K562 (cell line): ENCODE results near the gene MEAF6. TPM values are rescaled to one million over a fixed set of nuclear protein-coding genes. Genes with fewer than 3 reads are reported as not detected.

Experiments used
- BRCA1 ChIP-seq, 2 experiments: fragments of 450-650 bp in 1 of 2; sonication (generic) in 1 of 2; formaldehyde crosslinking in 1 of 2; IDR thresholded peaks; 2 replicates each; pipeline versions ENCODE4 v1.5.0 to v1.6.1; 2017 to 2020; ENCODE audit warnings: mild to moderate bottlenecking in 1 of 2, missing genetic modification reagents in 1 of 2
- CBFA2T2 ChIP-seq: fragments of 450-650 bp; conservative IDR thresholded peaks from 2 replicates; pipeline ENCODE4 v1.6.1; 2017; ENCODE audit warnings: mild to moderate bottlenecking
- E2F5 ChIP-seq: sonication (generic); formaldehyde crosslinking; IDR thresholded peaks from 2 replicates; pipeline ENCODE4 v1.8.0; 2022; ENCODE audit warnings: mild to moderate bottlenecking, missing genetic modification reagents
- ERF ChIP-seq: fragments of 450-650 bp; formaldehyde crosslinking; IDR thresholded peaks from 2 replicates; pipeline ENCODE4 v1.4.0; 2020; ENCODE audit warnings: mild to moderate bottlenecking, mixed read lengths
- FOS ChIP-seq: IDR thresholded peaks from 3 replicates; pipeline ENCODE4 v1.6.1; 2011; ENCODE audit not compliant: insufficient read length; ENCODE audit errors: extremely low read depth
- FOXJ3 ChIP-seq: sonication (generic); formaldehyde crosslinking; IDR thresholded peaks from 2 replicates; pipeline ENCODE4 v1.4.0; 2020; ENCODE audit warnings: mild to moderate bottlenecking, missing genetic modification reagents
- FOXK1 ChIP-seq: sonication (generic); formaldehyde crosslinking; IDR thresholded peaks from 2 replicates; pipeline ENCODE4 v1.8.0; 2022; ENCODE audit warnings: missing genetic modification reagents, mild to moderate bottlenecking, borderline replicate concordance
- GABPA ChIP-seq: fragments of 200-800 bp; sonication (Bioruptor generic); conservative IDR thresholded peaks from 2 replicates; pipeline ENCODE4 v1.6.1; 2016; ENCODE audit warnings: low read depth, missing genetic modification characterization, missing compliant biosample characterization
- HMBOX1 ChIP-seq: sonication (generic); IDR thresholded peaks from 2 replicates; pipeline ENCODE4 v1.6.1; 2016
- JUNB ChIP-seq: fragments of 450-650 bp; formaldehyde crosslinking; conservative IDR thresholded peaks from 2 replicates; pipeline ENCODE4 v1.4.0; 2020; ENCODE audit warnings: mild to moderate bottlenecking
- MAFK ChIP-seq: IDR thresholded peaks from 2 replicates; pipeline ENCODE4 v1.6.1; 2011; ENCODE audit warnings: low read length, improper control_type of control experiment
- NFIC ChIP-seq: fragments of 450-650 bp; IDR thresholded peaks from 2 replicates; pipeline ENCODE4 v1.6.1; 2017; ENCODE audit warnings: mild to moderate bottlenecking, inconsistent platforms
- PKNOX1 ChIP-seq: fragments of 450-650 bp; IDR thresholded peaks from 2 replicates; pipeline ENCODE4 v1.6.1; 2016
- PURB ChIP-seq: sonication (generic); formaldehyde crosslinking; IDR thresholded peaks from 2 replicates; pipeline ENCODE4 v1.9.0; 2021; ENCODE audit warnings: low read depth, mild to moderate bottlenecking, missing genetic modification reagents
- SMARCA5 ChIP-seq: fragments of 450-650 bp; IDR thresholded peaks from 2 replicates; pipeline ENCODE4 v1.6.1; 2016
- STAG1 ChIP-seq: sonication (generic); formaldehyde crosslinking; IDR thresholded peaks from 2 replicates; pipeline ENCODE4 v1.5.0; 2020; ENCODE audit warnings: missing genetic modification reagents, borderline replicate concordance
- TEAD4 ChIP-seq, 2 experiments: sonication (generic) in 1 of 2; formaldehyde crosslinking in 1 of 2; IDR thresholded peaks; 2 replicates each; pipeline versions ENCODE4 v1.6.1 to v1.8.0; 2012 to 2022; ENCODE audit warnings: borderline replicate concordance in 1 of 2, inconsistent platforms in 1 of 2, low read length in 1 of 2, mild to moderate bottlenecking in 1 of 2, missing genetic modification reagents in 1 of 2
- ZNF551 ChIP-seq: fragments of 250-450 bp; sonication (Bioruptor Pico); IDR thresholded peaks from 2 replicates; pipeline ENCODE4 v1.5.0; 2021; ENCODE audit warnings: mild to moderate bottlenecking, moderate library complexity
- ZNF609 ChIP-seq: sonication (generic); formaldehyde crosslinking; IDR thresholded peaks from 2 replicates; pipeline ENCODE4 v1.8.1; 2023; ENCODE audit warnings: missing genetic modification reagents, mild to moderate bottlenecking, borderline replicate concordance
- ZNF76 ChIP-seq: fragments of 250-450 bp; sonication (Bioruptor Pico); IDR thresholded peaks from 2 replicates; pipeline ENCODE4 v1.4.0; 2020; ENCODE audit warnings: mild to moderate bottlenecking, moderate library complexity, borderline replicate concordance
- polyA plus RNA-seq, 8 experiments: library from polyadenylated mRNA; depleted of rRNA in 4 of 8; stranded (reverse) in 5 of 8; unstranded in 3 of 8; fragments of >200 nt; fragmentation: Nextera tagmentation in 2 of 8; fragmentation: Illumina TruSeq in 1 of 8; extraction: Ambion mirVana in 2 of 8; extraction: Trizol in 1 of 8; gene quantifications; 2 replicates each; pipeline versions ENCODE4 v1.2.1 to v1.2.3, GENCODE V29; 2011 to 2014; ENCODE audit warnings: inconsistent platforms in 1 of 8, missing spikeins in 1 of 8
- total RNA-seq, 7 experiments: library from RNA; depleted of rRNA in 6 of 7; stranded (reverse); fragments of >200 nt in 6 of 7; fragmentation: Illumina TruSeq in 2 of 7; extraction: Trizol in 2 of 7; gene quantifications; 2 replicates each; pipeline versions ENCODE4 v1.2.1 to v1.2.3, GENCODE V29; 2011 to 2021; ENCODE audit warnings: low replicate concordance in 1 of 7

The MEAF6 gene
- total and polyA plus RNA-seq, 9 of the 15 experiments (the other 6 are each of a cell fraction or from before 2014, with no cell fraction given): 55.0 to 151 (median 92.3) TPM

- TF ChIP-seq E2F5 (CRISPR knock-in tag) (peak; percentile 74; the same call in 1 of the 2 replicates), ZNF609 (CRISPR knock-in tag) (peak; percentile 76; the same call in 1 of the 2 replicates), HMBOX1 (no peak), FOXK1 (CRISPR knock-in tag) (no peak), ZNF551 (no peak), GABPA (peak; percentile 65), FOXJ3 (no peak), TEAD4 (IDR thresholded peaks at IDR 0.05; ENCODE audit: low read length) (0 out of 2 replicates have a peak, but pooled peaks have one; percentile 21), TEAD4 (CRISPR knock-in tag; IDR thresholded peaks at IDR 0.05; ENCODE audit: borderline replicate concordance) (no peak), JUNB (no peak), BRCA1 (IDR thresholded peaks at IDR 0.05) (no peak), BRCA1 (CRISPR knock-in tag; IDR thresholded peaks at IDR 0.05) (peak; percentile 29; the same call in 1 of the 2 replicates), CBFA2T2 (no peak), SMARCA5 (no peak), PKNOX1 (no peak), MAFK (no peak; the same call in 1 of the 2 replicates), NFIC (0 out of 2 replicates have a peak, but pooled peaks have one; percentile 18), STAG1 (CRISPR knock-in tag) (peak; percentile 39; the same call in 1 of the 2 replicates), FOS (no peak), PURB (no peak), ERF (CRISPR knock-in tag) (no peak), ZNF76 (CRISPR knock-in tag) (no peak)
These were observed at the start of gene MEAF6 (continued) for GRCh38 chr1:37514350-37515184.
